ENCODE data around the gene WBP1L.
"Not testable (repeated sequence)": the region's sequence is repeated elsewhere in the genome, so short reads cannot be mapped to it uniquely, and the experiment has no call there.

The WBP1L gene

GRCh38 chr10:102743588-102744373 is at the start of gene WBP1L (continued):
- TF ChIP-seq REST (tag by site-specific recombination; IDR thresholded peaks at IDR 0.05) (peak; percentile 15; the same call in 1 of the 2 replicates), KLF1 (tag by site-specific recombination; IDR thresholded peaks at IDR 0.05) (peak; percentile 23; the same call in 1 of the 2 replicates), ZNF513 (tag by site-specific recombination; IDR thresholded peaks at IDR 0.05) (peak; percentile 84), ZNF48 (tag by site-specific recombination; IDR thresholded peaks at IDR 0.05) (no peak), YY2 (tag by site-specific recombination; IDR thresholded peaks at IDR 0.05) (peak; percentile 73), SCRT2 (tag by site-specific recombination; IDR thresholded peaks at IDR 0.05) (peak; percentile 79), ZSCAN4 (tag by site-specific recombination; IDR thresholded peaks at IDR 0.05) (no peak), AEBP2 (tag by site-specific recombination; IDR thresholded peaks at IDR 0.05; ENCODE audit: borderline replicate concordance) (no peak)

- H3K27ac ChIP-seq (ENCODE audit: extremely low read depth, low read depth, low read length); POLR2A ChIA-PET; H3K4me3 ChIP-seq (ENCODE audit: low read depth, low read length); H3K4me1 ChIP-seq (ENCODE audit: control insufficient read depth, insufficient read depth, low read length); H3K9me3 ChIP-seq (ENCODE audit: control insufficient read depth, insufficient read depth, low read depth, low read length); CTCF ChIA-PET: not testable (repeated sequence)
- peaks cover 9 to 38% of the 10 kb centered on the region in 2 experiments for H3K36me3 ChIP-seq (ENCODE audit: control insufficient read depth in 2 of 2, insufficient read depth in 1 of 2, low read length in 2 of 2)
These were observed 48.3 kb upstream of the WBP1L start for GRCh38 chr10:102695401-102695800.

GRCh38 chr10:102696736-102697135 is 47.0 kb upstream of the WBP1L start:
- POLR2A ChIA-PET, result no interaction called here
- CTCF ChIA-PET, result interaction anchor here (0.5 to 1.4 kb wide), 4 partner anchors 8 to 1109 kb away, joined by 3 to 6 read pairs (median 4); no protein-coding TSS in a partner anchor
- Histone ChIP-seq H3K9me3 (ENCODE audit: control insufficient read depth, insufficient read depth, low read depth, low read length) (no peaks in the 10 kb centered on the region), H3K27ac (ENCODE audit: extremely low read depth, low read depth, low read length) (no peak overlapping the region), H3K4me1 (ENCODE audit: control insufficient read depth, insufficient read depth, low read length) (no peaks in the 10 kb centered on the region), H3K4me3 (ENCODE audit: low read depth, low read length) (no peak overlapping the region), H3K36me3 (ENCODE audit: control insufficient read depth in 2 of 2, insufficient read depth in 1 of 2, low read length in 2 of 2) (peaks cover 9 to 38% of the 10 kb centered on the region in 2 experiments)
- no peak for TF ChIP-seq ZEB2 (tag by site-specific recombination; IDR thresholded peaks at IDR 0.05)
- TF ChIP-seq ZNF362 (tag by site-specific recombination; IDR thresholded peaks at IDR 0.05), result no peak
- TF ChIP-seq ZNF37A (tag by site-specific recombination; IDR thresholded peaks at IDR 0.05), result no peak
